ENCODE data around the gene TMEM207.

Gene TMEM207

GRCh38 chr3:190414297-190414696 lies 35.4 kb downstream of the TMEM207 start:
- Histone ChIP-seq H3K9me3 (ENCODE audit: control insufficient read depth, insufficient read depth, low read length) (no peaks in the 10 kb centered on the region), H3K79me2 (ENCODE audit: control insufficient read depth, low read length) (no peaks in the 10 kb centered on the region), H3K27me3 (ENCODE audit: control insufficient read depth, low read length) (no peaks in the 10 kb centered on the region), H4K20me1 (ENCODE audit: control insufficient read depth, insufficient read depth, low read depth, low read length) (no peaks in the 10 kb centered on the region), H3F3A (ENCODE audit: control insufficient read depth, insufficient read depth) (no peaks in the 10 kb centered on the region), H3K4me3 (ENCODE audit: low read length) (no peak overlapping the region), H3K36me3 (ENCODE audit: control insufficient read depth, low read length) (no peaks in the 10 kb centered on the region), H3K4me2 (ENCODE audit: low read length) (no peak overlapping the region), H3K4me1 (ENCODE audit: control insufficient read depth, low read length) (no peaks in the 10 kb centered on the region), H3K27ac (ENCODE audit: low read depth, low read length) (no peak overlapping the region), H3K9me2 (replicated peaks; ENCODE audit: control insufficient read depth, low read length) (no peaks in the 10 kb centered on the region)
- TF ChIP-seq EZH2phosphoT487 (IDR thresholded peaks at IDR 0.05; ENCODE audit: borderline replicate concordance, low read length) (no peak), CTCF (IDR thresholded peaks at IDR 0.05; ENCODE audit: low read depth, low read length, poor library complexity, severe bottlenecking) (no peak)

- Histone ChIP-seq H3K4me2 (ENCODE audit: low read length) (no peak overlapping the region), H3K9me3 (ENCODE audit: control insufficient read depth, insufficient read depth, low read length) (no peaks in the 10 kb centered on the region), H3K9me2 (replicated peaks; ENCODE audit: control insufficient read depth, low read length) (no peaks in the 10 kb centered on the region), H3F3A (ENCODE audit: control insufficient read depth, insufficient read depth) (no peaks in the 10 kb centered on the region), H4K20me1 (ENCODE audit: control insufficient read depth, insufficient read depth, low read depth, low read length) (no peaks in the 10 kb centered on the region), H3K79me2 (ENCODE audit: control insufficient read depth, low read length) (no peaks in the 10 kb centered on the region), H3K27me3 (ENCODE audit: control insufficient read depth, low read length) (no peaks in the 10 kb centered on the region), H3K4me3 (ENCODE audit: low read length) (no peak overlapping the region), H3K27ac (ENCODE audit: low read depth, low read length) (no peak overlapping the region), H3K36me3 (ENCODE audit: control insufficient read depth, low read length) (no peaks in the 10 kb centered on the region), H3K4me1 (ENCODE audit: control insufficient read depth, low read length) (no peaks in the 10 kb centered on the region)
- TF ChIP-seq EZH2phosphoT487 (IDR thresholded peaks at IDR 0.05; ENCODE audit: borderline replicate concordance, low read length) (no peak), CTCF (IDR thresholded peaks at IDR 0.05; ENCODE audit: low read depth, low read length, poor library complexity, severe bottlenecking) (no peak)
Measured at GRCh38 chr3:190404715-190405114, 45.0 kb downstream of the TMEM207 start.

GRCh38 chr3:190401963-190402362 lies 47.7 kb downstream of the TMEM207 start:
- H3K4me1 ChIP-seq (ENCODE audit: control insufficient read depth, low read length) = no peaks in the 10 kb centered on the region
- H3K79me2 ChIP-seq (ENCODE audit: control insufficient read depth, low read length) = no peaks in the 10 kb centered on the region
- H3K36me3 ChIP-seq (ENCODE audit: control insufficient read depth, low read length) = no peaks in the 10 kb centered on the region
- no peaks in the 10 kb centered on the region for H3K9me3 ChIP-seq (ENCODE audit: control insufficient read depth, insufficient read depth, low read length)
- no peak overlapping the region for H3K27ac ChIP-seq (ENCODE audit: low read depth, low read length)
- H3K9me2 ChIP-seq (replicated peaks; ENCODE audit: control insufficient read depth, low read length) = no peaks in the 10 kb centered on the region
- no peaks in the 10 kb centered on the region for H3F3A ChIP-seq (ENCODE audit: control insufficient read depth, insufficient read depth)
- H3K4me2 ChIP-seq (ENCODE audit: low read length) = no peak overlapping the region
- no peak for TF ChIP-seq CTCF (IDR thresholded peaks at IDR 0.05; ENCODE audit: low read depth, low read length, poor library complexity, severe bottlenecking)
- TF ChIP-seq EZH2phosphoT487 (IDR thresholded peaks at IDR 0.05; ENCODE audit: borderline replicate concordance, low read length) = no peak
- no peak overlapping the region for H3K4me3 ChIP-seq (ENCODE audit: low read length)
- H3K27me3 ChIP-seq (ENCODE audit: control insufficient read depth, low read length) = no peaks in the 10 kb centered on the region
- H4K20me1 ChIP-seq (ENCODE audit: control insufficient read depth, insufficient read depth, low read depth, low read length) = no peaks in the 10 kb centered on the region

- Histone ChIP-seq H3K27me3 (ENCODE audit: control insufficient read depth, low read length) (no peaks in the 10 kb centered on the region), H3K4me1 (ENCODE audit: control insufficient read depth, low read length) (no peaks in the 10 kb centered on the region), H3K4me2 (ENCODE audit: low read length) (no peak overlapping the region), H3F3A (ENCODE audit: control insufficient read depth, insufficient read depth) (no peaks in the 10 kb centered on the region), H3K27ac (ENCODE audit: low read depth, low read length) (no peak overlapping the region), H3K4me3 (ENCODE audit: low read length) (no peak overlapping the region), H3K9me3 (ENCODE audit: control insufficient read depth, insufficient read depth, low read length) (no peaks in the 10 kb centered on the region), H4K20me1 (ENCODE audit: control insufficient read depth, insufficient read depth, low read depth, low read length) (no peaks in the 10 kb centered on the region), H3K36me3 (ENCODE audit: control insufficient read depth, low read length) (no peaks in the 10 kb centered on the region), H3K9me2 (replicated peaks; ENCODE audit: control insufficient read depth, low read length) (no peaks in the 10 kb centered on the region), H3K79me2 (ENCODE audit: control insufficient read depth, low read length) (no peaks in the 10 kb centered on the region)
- no peak for TF ChIP-seq EZH2phosphoT487 (IDR thresholded peaks at IDR 0.05; ENCODE audit: borderline replicate concordance, low read length)
Measured at GRCh38 chr3:190399677-190400076, 50.0 kb downstream of the TMEM207 start.

Measured in DOHH2 (cell line).